ENCODE data around the gene ALDH2. TPM values are rescaled to one million over a fixed set of nuclear protein-coding genes. Genes with fewer than 3 reads are reported as not detected.
A peak's percentile ranks its signal among the peaks of the same experiment; 100 is the strongest.

Gene ALDH2
- total and polyA plus RNA-seq, 11 donors: 135 to 303 (median 248) TPM

DNA sequence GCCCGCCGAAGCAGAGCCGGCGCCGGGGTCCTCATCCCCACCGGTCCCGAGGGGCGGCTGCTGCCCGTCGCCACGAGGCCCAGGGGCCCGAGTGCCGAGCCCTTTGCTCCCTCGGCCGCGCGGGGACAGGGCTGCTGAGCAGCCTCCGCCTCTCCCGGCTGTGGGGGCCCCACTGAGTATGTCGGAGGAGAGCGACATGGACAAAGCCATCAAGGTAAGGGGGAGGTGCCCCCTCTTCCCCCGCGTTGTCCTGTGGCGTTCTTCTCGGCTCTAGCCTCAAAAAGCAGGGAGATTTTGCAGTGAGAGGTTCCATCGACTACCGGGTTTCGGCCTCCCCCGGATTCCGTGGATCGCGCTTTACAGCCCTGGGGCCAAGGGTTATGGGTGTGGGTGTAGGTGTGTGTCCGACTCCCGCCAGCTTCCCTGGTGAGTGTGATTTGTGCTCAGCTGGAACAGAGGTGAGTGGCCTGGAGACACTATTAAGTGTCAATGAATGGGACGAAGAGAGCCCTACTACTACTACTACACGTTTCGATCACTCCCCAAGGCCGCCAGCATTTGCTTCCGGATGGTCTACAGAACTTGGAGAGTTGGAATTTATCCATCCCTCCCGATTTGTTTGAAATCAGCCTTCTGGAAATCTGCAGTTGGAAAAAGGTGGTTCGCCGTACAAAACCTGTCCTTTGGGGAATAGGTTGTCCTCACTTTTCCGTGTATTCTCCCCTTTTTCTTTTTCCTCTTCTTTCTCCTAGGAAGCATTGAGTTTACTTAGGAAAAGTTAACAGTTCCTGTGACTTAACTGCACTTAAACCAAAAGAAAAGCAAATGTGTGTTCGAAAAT, 76.0 kb downstream of the ALDH2 start:
- peak overlapping the region; percentile 91 to 99 (median 96) for H3K27ac ChIP-seq
- TF ChIP-seq CTCF (IDR thresholded peaks at IDR 0.05): no peak
- TF ChIP-seq POLR2A (IDR thresholded peaks at IDR 0.05): no peak
- peak overlapping the region; percentile 73 to 100 (median 94) for H3K4me3 ChIP-seq
- WGBS, 4 donors: 2 to 7% (median 3%) methylated on average over 22 to 44 of the region's 44 CpGs
- DNase-seq (no peak), ATAC-seq (peak in 1 of 4 donors; percentile 30)
- intact Hi-C loops (cut with DNase I): loop anchor here in 1 of 10 donors (2.0 kb wide), 1 partner anchor 170 kb away; the partner anchor contains the start of genes ERP29 and TMEM116
- no peaks in the 10 kb centered on the region for H3K9me3 ChIP-seq
- peaks cover 0 to 39% (median 11%) of the 10 kb centered on the region in 9 donors for H3K36me3 ChIP-seq
- peaks cover 10 to 50% (median 36%) of the 10 kb centered on the region in 12 donors for H3K4me1 ChIP-seq
- no peaks in the 10 kb centered on the region for H3K27me3 ChIP-seq

- 48 to 65% (median 62%) methylated on average over 2 of the region's 2 CpGs for whole genome bisulfite sequencing, 4 donors
Observed at GRCh38 chr12:111846016-111846415, 79.3 kb downstream of the ALDH2 start.

DNA sequence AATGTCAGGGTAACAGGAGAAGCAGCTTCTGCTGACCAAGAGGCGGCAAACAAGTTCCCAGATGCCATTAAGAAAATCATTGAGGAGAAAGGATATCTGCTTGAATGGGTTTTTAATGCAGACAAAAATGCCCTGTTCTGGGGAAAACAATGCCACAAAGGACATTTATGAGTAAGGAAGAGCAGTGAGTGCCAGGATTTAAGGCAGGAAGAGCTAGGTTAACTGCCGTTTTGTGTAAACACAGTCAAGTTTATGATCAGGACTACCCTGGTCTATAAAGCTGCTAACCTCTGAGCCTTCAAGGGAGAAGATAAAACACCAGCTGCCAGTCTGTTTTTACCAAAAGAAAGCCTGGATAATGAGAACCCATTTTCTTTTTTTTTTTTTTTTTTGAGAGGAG, 83.8 kb downstream of the ALDH2 start:
- TF ChIP-seq CTCF (IDR thresholded peaks at IDR 0.05): no peak
- TF ChIP-seq POLR2A (IDR thresholded peaks at IDR 0.05): no peak
- intact Hi-C loops (cut with DNase I): no loop called here
- H3K27me3 ChIP-seq: no peaks in the 10 kb centered on the region
- 90 to 96% (median 93%) methylated on average over 2 of the region's 2 CpGs for WGBS, 4 donors
- H3K4me1 ChIP-seq: peaks cover 0 to 8% (median 0%) of the 10 kb centered on the region in 12 donors
- peaks cover 0 to 13% (median 0%) of the 10 kb centered on the region in 12 donors for H3K9me3 ChIP-seq
- no peak overlapping the region for H3K27ac ChIP-seq
- peaks cover 0 to 26% (median 11%) of the 10 kb centered on the region in 9 donors for H3K36me3 ChIP-seq
- ATAC-seq (no peak), DNase-seq (no peak)
- H3K4me3 ChIP-seq: no peak overlapping the region

More at GRCh38 chr12:111846016-111846415, 79.3 kb downstream of the ALDH2 start:
- Histone ChIP-seq H3K4me3 (no peak overlapping the region), H3K9me3 (peaks cover 0 to 13% (median 0%) of the 10 kb centered on the region in 12 donors), H3K27me3 (no peaks in the 10 kb centered on the region), H3K36me3 (peaks cover 0 to 27% (median 2%) of the 10 kb centered on the region in 9 donors), H3K4me1 (peaks cover 8 to 37% (median 25%) of the 10 kb centered on the region in 12 donors), H3K27ac (no peak overlapping the region)
- intact Hi-C loops (cut with DNase I): no loop called here
- no peak for TF ChIP-seq POLR2A (IDR thresholded peaks at IDR 0.05)
- TF ChIP-seq CTCF (IDR thresholded peaks at IDR 0.05): no peak
- DNase-seq (no peak), ATAC-seq (no peak)

- H3K27ac ChIP-seq: no peak overlapping the region
- ATAC-seq (no peak), DNase-seq (no peak)
- no peaks in the 10 kb centered on the region for H3K9me3 ChIP-seq
- TF ChIP-seq POLR2A (IDR thresholded peaks at IDR 0.05) (no peak), CTCF (IDR thresholded peaks at IDR 0.05) (no peak)
- intact Hi-C loops (cut with DNase I): no loop called here
- peaks cover 0 to under 1% (median 0%) of the 10 kb centered on the region in 9 donors for H3K36me3 ChIP-seq
- no peaks in the 10 kb centered on the region for H3K27me3 ChIP-seq
- 91 to 99% (median 98%) methylated on average over 2 of the region's 2 CpGs for WGBS, 4 donors
- peaks cover 0 to 7% (median 0%) of the 10 kb centered on the region in 12 donors for H3K4me1 ChIP-seq
- no peak overlapping the region for H3K4me3 ChIP-seq
Observed at GRCh38 chr12:111858186-111858585, 91.5 kb downstream of the ALDH2 start.
